WTC11 (cell line): ENCODE results near the gene ALAD.

Experiments
- ATF2 ChIP-seq: sonication (generic); formaldehyde crosslinking; IDR thresholded peaks from 2 replicates; pipeline ENCODE4 v1.8.1; 2022; ENCODE audit warnings: low read depth, missing genetic modification reagents, borderline replicate concordance
- CTCF ChIP-seq: fragments of 200-600 bp; IDR thresholded peaks from 2 replicates; pipeline ENCODE4 v1.8.0; 2022; ENCODE audit warnings: antibody characterized with exemption
- IRF1 ChIP-seq: sonication (generic); formaldehyde crosslinking; IDR thresholded peaks from 2 replicates; pipeline ENCODE4 v1.8.0; 2023; ENCODE audit warnings: missing genetic modification reagents
- MYBL2 ChIP-seq: sonication (generic); formaldehyde crosslinking; IDR thresholded peaks from 2 replicates; pipeline ENCODE4 v1.8.1; 2023; ENCODE audit warnings: mild to moderate bottlenecking, moderate library complexity, missing genetic modification reagents
- SMAD4 ChIP-seq: sonication (generic); formaldehyde crosslinking; IDR thresholded peaks from 2 replicates; pipeline ENCODE4 v1.8.0; 2022; ENCODE audit warnings: mild to moderate bottlenecking, missing genetic modification reagents
- STAT6 ChIP-seq: sonication (generic); formaldehyde crosslinking; conservative IDR thresholded peaks from 2 replicates; pipeline ENCODE4 v1.8.1; 2023; ENCODE audit warnings: mild to moderate bottlenecking, low read depth, missing genetic modification reagents, moderate library complexity
- ZNF281 ChIP-seq: sonication (generic); formaldehyde crosslinking; IDR thresholded peaks from 2 replicates; pipeline ENCODE4 v1.8.0; 2023; ENCODE audit warnings: mild to moderate bottlenecking, missing genetic modification reagents

GRCh38 chr9:113390192-113390960 lies 10.7 kb downstream of the ALAD start:
- TF ChIP-seq MYBL2 (CRISPR knock-in tag) (no peak), ATF2 (no peak), CTCF (no peak), ZNF281 (CRISPR knock-in tag) (no peak), SMAD4 (CRISPR knock-in tag) (no peak), IRF1 (CRISPR knock-in tag) (no peak), STAT6 (CRISPR knock-in tag) (no peak)
